HG03066 (cell line): ENCODE results near the gene CTSW.

Experiments used
- ATAC-seq: cut with Tn5 transposase; IDR thresholded peaks from one replicate; pipeline ENCODE4 v1.9.1; 2021; ENCODE audit warnings: low read depth; ENCODE audit not compliant: unreplicated experiment

CTSW gene

DNA sequence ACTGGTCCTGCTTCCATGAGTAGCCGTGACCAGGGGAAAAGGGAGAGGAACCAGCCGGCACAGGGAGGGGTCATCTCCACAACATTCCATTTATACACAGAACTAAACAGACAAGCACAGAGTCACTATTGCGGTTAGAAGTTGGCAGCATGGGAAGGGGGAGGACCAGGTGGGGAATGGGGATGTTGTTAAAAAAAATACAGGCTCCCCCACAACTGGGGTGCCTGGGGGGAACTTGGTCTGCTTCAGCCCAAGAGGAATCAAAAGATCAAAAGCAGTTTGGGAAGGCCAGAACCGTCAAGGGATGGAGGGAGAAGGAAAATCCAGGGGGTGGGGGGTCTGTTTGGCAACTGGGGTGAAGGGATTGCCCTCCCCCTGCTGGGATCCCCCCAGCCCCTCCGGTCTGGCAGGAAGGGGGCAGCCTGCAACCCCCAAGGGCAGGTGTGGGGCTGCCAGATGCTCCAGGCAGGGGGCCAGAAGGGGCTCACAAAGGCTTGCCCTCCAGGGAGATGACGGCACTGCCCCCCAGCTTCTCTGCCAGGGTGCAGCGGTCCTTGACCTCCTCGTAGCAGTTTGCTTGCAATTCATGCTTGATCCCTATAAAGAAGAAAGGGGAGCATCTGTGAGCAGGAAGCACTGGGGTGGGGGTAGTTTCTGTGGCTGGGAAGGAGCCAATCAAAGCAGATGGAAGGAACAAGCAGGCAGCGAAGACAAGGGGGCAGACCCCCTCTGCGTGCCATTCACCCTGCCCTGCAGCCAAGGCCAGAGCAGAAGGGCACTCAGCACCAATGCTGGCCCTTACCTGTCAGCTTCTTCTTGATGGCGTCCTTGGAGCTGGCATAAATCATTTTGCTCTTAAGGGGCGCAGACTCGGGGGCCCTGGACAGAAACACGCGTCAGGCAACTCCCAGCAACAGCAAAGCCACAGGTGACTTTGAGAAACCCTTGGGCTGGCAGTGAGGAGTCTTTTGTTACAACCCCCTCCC, 24.5 kb upstream of the CTSW start:
- no peak for ATAC-seq

- ATAC-seq, result no peak
These were observed 23.7 kb upstream of the CTSW start for GRCh38 chr11:65855927-65856363.

DNA sequence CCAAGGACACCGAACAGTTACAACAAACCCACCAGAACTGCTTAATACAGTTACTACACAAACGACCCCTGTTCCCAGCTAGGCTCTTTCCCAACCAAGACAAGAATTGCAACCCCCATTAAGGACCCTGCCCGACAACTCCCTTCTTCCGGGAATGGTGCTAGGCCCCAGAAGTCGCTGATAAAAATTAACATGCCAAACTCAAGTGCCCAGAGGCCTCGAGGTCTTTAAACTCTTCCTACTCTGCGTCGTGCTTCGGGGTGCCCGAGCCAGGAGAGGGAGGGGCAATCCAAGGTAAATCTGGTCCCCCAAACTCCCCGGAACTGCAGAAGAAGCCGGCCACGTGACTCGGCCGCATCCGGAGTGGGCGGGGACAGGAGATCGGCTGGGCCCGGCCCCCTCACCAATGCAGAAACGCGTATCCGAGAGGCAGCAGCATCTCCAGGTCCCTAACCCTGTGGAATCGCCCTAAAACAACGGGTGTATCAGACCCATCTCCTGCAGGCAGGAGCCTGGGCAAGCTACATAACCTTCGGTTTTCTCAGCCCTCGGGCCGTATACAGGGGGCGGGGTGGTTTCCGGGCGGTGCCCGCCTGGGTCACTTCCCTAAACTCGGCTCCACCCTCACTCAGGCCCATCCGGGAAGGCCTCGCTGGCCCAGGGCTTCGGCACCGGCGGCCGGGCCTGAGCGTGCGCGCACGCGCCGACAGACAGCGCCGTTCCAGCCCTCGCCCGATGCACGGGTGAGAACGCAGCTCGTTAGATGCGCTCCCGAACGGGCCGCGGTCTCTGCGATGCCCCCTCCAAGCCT, 22.7 kb upstream of the CTSW start:
- ATAC-seq, result no peak

DNA sequence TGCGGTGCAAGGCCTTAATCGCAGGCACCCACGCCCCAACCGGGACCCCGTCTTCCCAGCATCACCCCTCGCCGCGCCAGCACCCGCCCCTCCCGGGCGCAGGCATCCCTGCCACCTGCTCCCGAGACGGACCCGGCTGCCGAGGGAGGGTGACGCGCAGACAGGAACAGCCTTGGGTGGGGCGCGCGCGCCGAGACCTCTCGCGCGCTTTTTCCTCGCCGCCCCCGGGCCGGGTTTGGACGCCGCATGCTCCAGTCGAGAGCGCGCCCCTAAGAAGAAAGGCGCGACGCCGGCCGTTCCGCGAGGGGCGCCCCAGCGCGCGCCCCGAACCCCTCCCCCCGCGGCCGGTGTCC, 22.2 kb upstream of the CTSW start:
- peak; percentile 1 for ATAC-seq

DNA sequence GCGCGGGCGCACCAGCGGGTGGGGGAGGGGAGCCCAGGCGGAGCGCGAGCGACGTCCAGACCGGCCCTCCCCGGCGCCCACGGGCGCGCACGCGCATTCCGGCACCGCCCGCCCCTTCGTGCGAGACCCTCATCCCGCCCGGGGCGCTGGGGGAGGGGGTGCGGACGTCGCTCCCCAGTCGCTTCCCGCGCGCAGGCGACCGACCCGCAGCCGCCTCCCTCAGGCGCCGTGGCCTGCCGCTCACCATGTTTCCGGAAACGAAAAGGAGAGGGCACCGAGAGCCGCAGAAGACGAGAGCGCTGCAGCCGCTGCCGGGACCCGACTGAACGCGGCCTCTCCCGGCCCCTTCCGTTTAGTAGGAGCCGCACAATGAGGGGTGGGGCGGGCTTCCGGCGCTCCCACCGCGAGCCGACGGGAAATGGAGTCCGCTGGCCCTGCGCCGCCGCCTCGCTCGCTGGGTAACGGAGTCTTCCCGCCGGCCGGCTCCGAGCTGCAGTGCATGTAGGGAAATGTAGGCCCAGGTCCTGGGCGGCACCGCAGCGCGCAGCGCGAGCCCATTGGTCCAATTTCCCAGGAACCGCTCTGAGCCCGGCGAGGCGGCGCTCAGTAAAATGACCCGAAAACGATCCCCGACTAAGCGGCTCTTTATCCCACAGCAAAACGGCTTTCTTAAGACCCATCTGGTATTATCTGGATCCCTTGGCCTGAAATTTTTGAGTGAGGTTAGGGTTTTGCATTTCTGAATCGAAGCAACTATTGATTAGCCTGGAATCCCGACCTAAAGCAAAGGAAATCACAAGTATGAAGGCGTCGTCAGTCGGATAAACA, 21.6 kb upstream of the CTSW start, which contains the start of gene CFL1:
CFL1 (minus strand) TSS at position 328 of the 828 bp plus-strand sequence; CDS start at position 247, 81 bp downstream.
- peak; percentile 46 for ATAC-seq

DNA sequence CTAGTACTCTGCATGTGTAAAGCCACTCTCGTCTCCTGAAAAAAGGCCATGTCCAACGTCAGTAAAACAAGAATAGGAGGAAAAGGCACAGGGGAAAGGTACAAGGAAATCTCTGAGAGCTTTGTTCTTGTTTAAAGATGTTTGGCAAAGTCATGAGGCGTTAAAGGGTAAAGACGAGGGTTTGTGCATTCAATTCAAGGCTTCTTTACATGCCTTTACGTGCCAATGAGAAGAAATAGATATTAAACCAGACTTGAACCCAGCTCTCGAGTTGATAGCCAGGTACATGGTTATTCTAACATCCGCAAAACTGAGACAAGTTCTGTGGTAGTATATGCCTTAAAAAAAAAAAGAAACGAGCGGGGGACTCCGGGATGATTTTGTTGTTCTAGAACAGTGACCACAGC, 21.0 kb upstream of the CTSW start:
- ATAC-seq, result no peak

DNA sequence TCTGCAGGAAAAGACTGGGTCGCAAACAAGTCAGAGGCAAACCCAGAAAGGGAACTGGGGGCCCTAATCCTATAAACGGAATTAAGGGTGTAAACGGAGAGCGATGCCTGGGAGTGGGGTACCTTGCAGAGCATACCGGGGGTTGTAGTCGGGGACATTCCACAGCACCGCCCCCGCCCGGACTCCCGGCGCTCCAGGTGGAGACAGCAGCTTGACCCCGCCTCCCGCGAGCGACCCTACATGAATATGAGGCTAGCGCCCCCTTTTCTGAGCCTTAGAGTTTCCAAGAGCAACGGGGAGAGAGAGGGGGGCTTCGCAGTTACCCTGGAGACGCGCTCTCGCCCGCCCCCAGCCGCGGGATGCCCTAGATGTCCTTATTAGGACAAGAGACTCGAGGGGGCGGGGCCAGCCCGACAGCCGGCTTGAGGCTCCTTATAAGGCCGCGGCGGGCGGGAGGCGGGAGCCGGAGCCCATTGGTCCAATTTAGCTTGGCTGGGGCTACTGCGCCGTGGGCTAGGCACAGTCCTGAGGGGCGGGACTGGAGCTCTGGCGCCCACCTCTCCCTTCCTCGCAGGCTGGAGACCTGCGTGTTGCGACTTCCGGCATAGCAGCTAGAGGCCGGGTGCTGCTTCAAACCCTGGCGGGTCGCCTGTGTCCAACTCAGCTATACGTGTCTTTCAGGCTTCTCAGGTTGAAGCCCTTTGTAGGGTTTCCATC, 20.4 kb upstream of the CTSW start:
- peak; percentile 52 for ATAC-seq

DNA sequence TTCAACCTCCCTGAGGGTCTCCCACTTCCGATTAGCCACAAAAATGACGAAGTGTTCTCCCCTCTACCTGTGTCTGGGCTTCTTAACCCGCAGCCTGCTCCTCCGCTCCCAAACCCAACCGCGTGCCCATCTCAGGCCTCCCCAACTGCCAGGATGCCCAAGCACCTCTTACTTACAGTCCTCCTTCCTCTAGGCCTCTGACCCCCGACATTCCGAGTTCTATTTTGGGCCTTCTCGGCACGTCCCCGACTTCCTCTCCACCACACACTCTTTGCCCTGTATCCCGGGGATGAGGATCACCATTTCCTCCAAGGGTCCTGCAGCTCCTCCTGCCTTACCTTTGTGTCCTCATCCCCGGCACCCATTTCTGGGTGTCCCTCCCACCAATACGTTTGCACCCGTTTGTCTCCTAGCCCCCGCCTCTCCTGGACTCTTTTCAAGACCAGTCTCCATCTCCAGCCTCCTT, 19.8 kb upstream of the CTSW start:
- no peak for ATAC-seq

DNA sequence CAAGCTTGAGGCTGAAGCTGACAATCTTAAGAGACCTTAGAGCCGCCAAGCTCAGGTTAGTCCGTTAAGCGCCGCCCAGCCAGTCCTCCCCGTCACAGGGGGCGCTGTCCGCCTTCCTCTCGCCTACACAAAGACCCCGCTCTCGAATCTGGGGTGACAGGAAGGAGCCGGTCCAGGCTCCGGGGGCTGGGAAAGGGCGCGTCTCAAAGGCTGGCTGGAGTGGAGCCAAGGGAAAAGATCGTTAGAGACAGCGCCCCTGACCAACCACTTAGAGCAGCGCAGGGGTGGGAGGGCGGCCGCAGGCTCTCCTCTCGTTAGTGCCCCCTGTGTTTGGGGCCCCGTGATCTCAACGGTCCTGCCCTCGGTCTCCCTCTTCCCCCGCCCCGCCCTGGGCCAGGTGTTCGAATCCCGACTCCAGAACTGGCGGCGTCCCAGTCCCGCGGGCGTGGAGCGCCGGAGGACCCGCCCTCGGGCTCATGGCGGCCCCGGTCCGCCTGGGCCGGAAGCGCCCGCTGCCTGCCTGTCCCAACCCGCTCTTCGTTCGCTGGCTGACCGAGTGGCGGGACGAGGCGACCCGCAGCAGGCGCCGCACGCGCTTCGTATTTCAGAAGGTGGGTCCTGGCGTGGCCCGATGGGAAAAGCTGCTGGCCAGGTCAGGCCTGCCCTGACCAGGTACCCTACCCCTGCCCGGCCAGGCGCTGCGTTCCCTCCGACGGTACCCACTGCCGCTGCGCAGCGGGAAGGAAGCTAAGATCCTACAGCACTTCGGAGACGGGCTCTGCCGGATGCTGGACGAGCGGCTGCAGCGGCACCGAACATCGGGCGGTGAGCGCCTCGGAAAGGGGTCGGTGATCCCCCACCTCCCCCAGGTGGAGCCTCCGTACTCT, 19.1 kb upstream of the CTSW start, which contains the start of gene MUS81:
MUS81 (plus strand) TSS at position 156 of the 887 bp plus-strand sequence; CDS start at position 477, 321 bp downstream.
- ATAC-seq, result no peak

GRCh38 chr11:65861165-65861505, 18.5 kb upstream of the CTSW start:
- ATAC-seq, result no peak

GRCh38 chr11:65861533-65862183, 18.0 kb upstream of the CTSW start:
- ATAC-seq, result no peak

DNA sequence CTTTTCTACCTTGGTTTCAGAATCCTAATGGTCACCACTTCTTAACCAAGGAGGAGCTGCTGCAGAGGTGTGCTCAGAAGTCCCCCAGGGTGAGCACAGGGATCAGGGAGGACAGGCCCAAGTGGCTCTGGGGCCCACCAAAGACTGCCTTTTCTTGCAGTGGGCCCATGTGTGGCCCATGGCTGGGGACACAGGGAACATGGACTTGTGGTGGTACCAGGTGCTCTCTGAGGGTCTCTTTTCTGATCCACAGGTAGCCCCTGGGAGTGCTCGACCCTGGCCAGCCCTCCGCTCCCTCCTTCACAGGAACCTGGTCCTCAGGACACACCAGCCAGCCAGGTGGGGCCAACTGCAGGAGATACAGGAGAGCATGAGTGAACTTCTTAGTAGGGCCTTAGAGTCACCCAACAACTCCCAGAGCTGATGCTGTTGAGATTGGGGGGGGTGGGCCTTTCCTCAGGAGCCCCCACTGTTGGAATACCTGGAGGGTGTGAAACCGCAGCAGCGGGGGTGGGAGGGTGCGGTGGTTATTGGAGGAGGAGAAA, 17.4 kb upstream of the CTSW start:
- ATAC-seq, result no peak

GRCh38 chr11:65862941-65863888, 16.4 kb upstream of the CTSW start:
- no peak for ATAC-seq

- no peak for ATAC-seq
These were observed 15.5 kb upstream of the CTSW start for GRCh38 chr11:65863889-65864705.

DNA sequence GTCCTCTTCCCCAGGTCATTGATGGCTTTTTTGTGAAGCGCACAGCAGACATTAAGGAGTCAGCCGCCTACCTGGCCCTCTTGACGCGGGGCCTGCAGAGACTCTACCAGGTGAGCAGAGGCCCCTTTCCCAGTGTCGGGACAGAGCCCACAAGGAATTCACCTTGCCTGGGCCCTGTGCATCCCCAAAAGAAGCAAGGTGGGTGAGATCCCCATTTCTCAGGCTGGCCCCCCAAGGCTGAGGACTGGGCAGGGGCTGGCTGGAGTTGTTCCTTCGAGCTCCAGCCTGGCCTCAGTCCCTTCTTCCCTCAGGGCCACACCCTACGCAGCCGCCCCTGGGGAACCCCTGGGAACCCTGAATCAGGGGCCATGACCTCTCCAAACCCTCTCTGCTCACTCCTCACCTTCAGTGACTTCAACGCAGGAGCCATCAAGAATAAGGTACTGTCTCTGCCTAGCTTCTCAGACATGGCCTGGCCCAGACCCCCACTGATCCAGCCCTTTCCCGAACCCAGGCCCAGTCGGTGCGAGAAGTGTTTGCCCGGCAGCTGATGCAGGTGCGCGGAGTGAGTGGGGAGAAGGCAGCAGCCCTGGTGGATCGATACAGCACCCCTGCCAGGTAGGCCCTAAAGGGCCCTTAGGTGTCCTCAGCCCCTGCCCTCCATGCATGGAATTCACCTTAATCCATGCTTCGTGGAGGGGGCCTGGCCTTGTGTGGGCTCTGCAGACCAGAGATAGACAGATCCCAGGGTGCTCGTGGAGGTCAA, 14.7 kb upstream of the CTSW start:
- no peak for ATAC-seq
